OCI-LY7 (cell line): ENCODE results near the gene ZC3H7B. TPM values are rescaled to one million over a fixed set of nuclear protein-coding genes. Genes with fewer than 3 reads are reported as not detected.

ENCODE experiments used
- BruUV-seq: library from RNA; stranded (reverse); fragments of 400-500 nt; replicated peaks from 2 replicates; lab custom pipeline; 2021; lab: Mats Ljungman, UMichigan
- CTCF ChIA-PET: fragments of 300-600 bp; sonication (Branson Sonifier 250); formaldehyde crosslinking; loops from one replicate; lab custom pipeline; 2022; ENCODE audit warnings: antibody characterized with exemption; ENCODE audit not compliant: unreplicated experiment; lab: Charles Lee
- POLR2A ChIA-PET: fragments of 300-600 bp; sonication (Branson Sonifier 250); formaldehyde crosslinking; loops from one replicate; lab custom pipeline; 2022; ENCODE audit warnings: antibody characterized with exemption; lab: Charles Lee
- DNase-seq: peaks from one replicate; pipeline ENCODE4 v3.0.0-alpha.2; 2015; ENCODE audit warnings: low spot score
- H2AFZ ChIP-seq: fragments of 200-600 bp; sonication (generic), shearing (Covaris generic); 2 replicates; pipeline ENCODE4 v1.6.1; 2014; ENCODE audit warnings: mild to moderate bottlenecking, antibody characterized with exemption, low read length, moderate library complexity
- H3K27ac ChIP-seq: fragments of 200-600 bp; sonication (generic); 2 replicates; pipeline ENCODE4 v1.5.1; 2014; ENCODE audit warnings: mixed run types, low read depth, mild to moderate bottlenecking, moderate library complexity, low read length, inconsistent platforms; ENCODE audit not compliant: poor library complexity, severe bottlenecking
- H3K36me3 ChIP-seq: fragments of 200-600 bp; sonication (generic); 2 replicates; pipeline ENCODE4 v1.6.1; 2014; ENCODE audit warnings: mild to moderate bottlenecking, antibody characterized with exemption, low read length, moderate library complexity, mixed read lengths; ENCODE audit not compliant: insufficient read depth
- H3K4me1 ChIP-seq: fragments of 200-600 bp; sonication (generic); 2 replicates; pipeline ENCODE4 v1.5.1; 2014; ENCODE audit warnings: mild to moderate bottlenecking, low read length; ENCODE audit not compliant: insufficient read depth, poor library complexity, severe bottlenecking
- H3K4me2 ChIP-seq: fragments of 200-600 bp; sonication (generic); 2 replicates; pipeline ENCODE4 v1.6.1; 2014; ENCODE audit warnings: mild to moderate bottlenecking, low read length
- H3K4me3 ChIP-seq: fragments of 200-600 bp; sonication (generic); 2 replicates; pipeline ENCODE4 v1.5.1; 2014; ENCODE audit warnings: mild to moderate bottlenecking, low read depth, low read length; ENCODE audit not compliant: poor library complexity, severe bottlenecking
- H3K79me2 ChIP-seq: fragments of 200-600 bp; sonication (generic); 2 replicates; pipeline ENCODE4 v1.6.1; 2016; ENCODE audit warnings: low read depth, mild to moderate bottlenecking, low read length, moderate library complexity, mixed read lengths; ENCODE audit not compliant: insufficient read depth
- H3K9me2 ChIP-seq: fragments of 200-600 bp; sonication (generic); 2 replicates; pipeline ENCODE4 v1.6.1; 2016; ENCODE audit warnings: mild to moderate bottlenecking, low read length, mixed read lengths; ENCODE audit not compliant: insufficient read depth
- H3K9me3 ChIP-seq: fragments of 200-600 bp; sonication (generic); 2 replicates; pipeline ENCODE4 v1.6.1; 2014; ENCODE audit warnings: mild to moderate bottlenecking, mixed run types, low read length, mixed read lengths
- H4K20me1 ChIP-seq: fragments of 200-600 bp; sonication (generic); 2 replicates; pipeline ENCODE4 v1.6.1; 2014; ENCODE audit warnings: mild to moderate bottlenecking, antibody characterized with exemption, low read length, moderate library complexity, mixed read lengths; ENCODE audit not compliant: insufficient read depth
- CTCF ChIP-seq: fragments of 200-600 bp; sonication (generic); conservative IDR thresholded peaks from 2 replicates; pipeline ENCODE4 v1.5.1; 2014; ENCODE audit warnings: mild to moderate bottlenecking, antibody characterized with exemption, low read length, moderate library complexity, mixed read lengths
- EZH2phosphoT487 ChIP-seq: fragments of 200-600 bp; sonication (generic); IDR thresholded peaks from 2 replicates; pipeline ENCODE4 v1.6.1; 2018; ENCODE audit warnings: low read depth, borderline replicate concordance, mild to moderate bottlenecking, mixed run types, antibody characterized with exemption, low read length, moderate library complexity, mixed read lengths
- intact Hi-C: fragments of 100-400 bp; cut with micrococcal nuclease; formaldehyde crosslinking; loops from one replicate; pipeline ENCODE4 v1.10.0; 2022; ENCODE audit not compliant: unreplicated experiment
- total RNA-seq, 2 experiments: library from RNA; depleted of rRNA in 1 of 2; stranded (reverse); fragments of >200 nt in 1 of 2; shearing (Covaris generic) in 1 of 2; gene quantifications; 2 replicates each; pipeline ENCODE4 v1.2.3, GENCODE V29; 2014 to 2022

Gene ZC3H7B
- total RNA-seq, 2 experiments from 2014 or later, result 46.7 to 56.3 TPM

GRCh38 chr22:41360126-41360525, 58.8 kb downstream of the ZC3H7B start:
- no peak overlapping the region for H3K27ac ChIP-seq
- DNase-seq, result no peak
- H3K79me2 ChIP-seq, result no peaks in the 10 kb centered on the region
- TF ChIP-seq CTCF, result no peak
- no peak overlapping the region for H3K4me2 ChIP-seq
- H3K4me1 ChIP-seq, result no peaks in the 10 kb centered on the region
- H3K4me3 ChIP-seq, result no peak overlapping the region
- BruUV-seq, result no TSS peak
- ChIA-PET POLR2A (no interaction called here), CTCF (no interaction called here)
- no peaks in the 10 kb centered on the region for H3K9me3 ChIP-seq
- intact Hi-C loops, result no loop called here
- H4K20me1 ChIP-seq, result no peaks in the 10 kb centered on the region
- no peaks in the 10 kb centered on the region for H3K9me2 ChIP-seq
- no peak overlapping the region for H2AFZ ChIP-seq
- H3K36me3 ChIP-seq, result peaks cover 24% of the 10 kb centered on the region; the same call in 1 of the 2 replicates

- ChIA-PET POLR2A (interaction anchor here (1.1 kb wide), 1 partner anchor 19 kb away, joined by 5 read pairs; no protein-coding TSS in a partner anchor), CTCF (no interaction called here)
- intact Hi-C loops, result no loop called here
- H3K9me3 ChIP-seq, result no peaks in the 10 kb centered on the region
- H3K4me2 ChIP-seq, result no peak overlapping the region
- H3K4me1 ChIP-seq, result no peaks in the 10 kb centered on the region
- H3K9me2 ChIP-seq, result no peaks in the 10 kb centered on the region
- no peak overlapping the region for H2AFZ ChIP-seq
- H3K36me3 ChIP-seq, result peaks cover 8% of the 10 kb centered on the region; the same call in 1 of the 2 replicates
- no peak overlapping the region for H3K27ac ChIP-seq
- H3K4me3 ChIP-seq, result no peak overlapping the region
- no peaks in the 10 kb centered on the region for H3K79me2 ChIP-seq
- TF ChIP-seq EZH2phosphoT487 (no peak), CTCF (no peak)
- no peaks in the 10 kb centered on the region; the same call in 1 of the 2 replicates for H4K20me1 ChIP-seq
- DNase-seq, result no peak
- BruUV-seq, result no TSS peak
Observed at GRCh38 chr22:41361716-41362310, 60.5 kb downstream of the ZC3H7B start.

- Histone ChIP-seq H4K20me1 (no peaks in the 10 kb centered on the region; the same call in 1 of the 2 replicates), H3K27ac (no peak overlapping the region), H3K79me2 (no peaks in the 10 kb centered on the region), H3K36me3 (peaks cover 2% of the 10 kb centered on the region; the same call in 1 of the 2 replicates), H3K9me2 (no peaks in the 10 kb centered on the region), H3K4me3 (no peak overlapping the region), H3K9me3 (no peaks in the 10 kb centered on the region), H3K4me1 (no peaks in the 10 kb centered on the region), H3K4me2 (no peak overlapping the region), H2AFZ (no peak overlapping the region)
- intact Hi-C loops, result no loop called here
- no peak for TF ChIP-seq CTCF
- no peak for TF ChIP-seq EZH2phosphoT487
- CTCF ChIA-PET, result interaction anchor here (0.9 kb wide), 1 partner anchor 14 kb away, joined by 3 read pairs; no protein-coding TSS in a partner anchor
- BruUV-seq, result no TSS peak
- POLR2A ChIA-PET, result interaction anchor here (0.5 to 1.1 kb wide), 2 partner anchors 18 to 645 kb away, joined by 3 to 5 read pairs; no protein-coding TSS in a partner anchor
- no peak for DNase-seq
Observed at GRCh38 chr22:41362615-41363014, 61.3 kb downstream of the ZC3H7B start.
